ENCODE data around the gene GTPBP1.

GTPBP1 gene

GRCh38 chr22:38762551-38762983, 56.8 kb downstream of the GTPBP1 start:
- Histone ChIP-seq H3K27me3 (ENCODE audit: insufficient read depth, insufficient read length) (no peaks in the 10 kb centered on the region), H3K9ac (ENCODE audit: insufficient read length, low read depth) (no peak overlapping the region), H3K9me3 (ENCODE audit: insufficient read depth, low read length) (no peaks in the 10 kb centered on the region), H3K4me1 (ENCODE audit: insufficient read depth, insufficient read length) (peaks cover 17% of the 10 kb centered on the region), H3K36me3 (ENCODE audit: insufficient read depth, insufficient read length, low read length) (no peaks in the 10 kb centered on the region), H3K4me3 (ENCODE audit: insufficient read length, low read depth) (no peak overlapping the region)
- no peak for DNase-seq (ENCODE audit: low read depth, low spot score)
- TF ChIP-seq ZNF274 (IDR thresholded peaks at IDR 0.05; ENCODE audit: low read depth, low read length) (no peak), YY1 (IDR thresholded peaks at IDR 0.05; ENCODE audit: insufficient read depth, insufficient read length) (no peak), SUZ12 (IDR thresholded peaks at IDR 0.05; ENCODE audit: extremely low read depth, insufficient read depth, insufficient read length) (no peak)

- Histone ChIP-seq H3K4me1 (ENCODE audit: insufficient read depth, insufficient read length) (peaks cover 8% of the 10 kb centered on the region), H3K36me3 (ENCODE audit: insufficient read depth, insufficient read length, low read length) (no peaks in the 10 kb centered on the region), H3K9ac (ENCODE audit: insufficient read length, low read depth) (peak overlapping the region; percentile 8), H3K4me3 (ENCODE audit: insufficient read length, low read depth) (no peak overlapping the region), H3K27me3 (ENCODE audit: insufficient read depth, insufficient read length) (no peaks in the 10 kb centered on the region), H3K9me3 (ENCODE audit: insufficient read depth, low read length) (no peaks in the 10 kb centered on the region)
- DNase-seq (ENCODE audit: low read depth, low spot score): peak; percentile 22
- TF ChIP-seq YY1 (IDR thresholded peaks at IDR 0.05; ENCODE audit: insufficient read depth, insufficient read length) (no peak), SUZ12 (IDR thresholded peaks at IDR 0.05; ENCODE audit: extremely low read depth, insufficient read depth, insufficient read length) (no peak), ZNF274 (IDR thresholded peaks at IDR 0.05; ENCODE audit: low read depth, low read length) (no peak)
Measured at GRCh38 chr22:38766076-38766777, 60.5 kb downstream of the GTPBP1 start.

- H3K27me3 ChIP-seq (ENCODE audit: insufficient read depth, insufficient read length): no peaks in the 10 kb centered on the region
- H3K4me1 ChIP-seq (ENCODE audit: insufficient read depth, insufficient read length): peaks cover 8% of the 10 kb centered on the region
- no peak overlapping the region for H3K4me3 ChIP-seq (ENCODE audit: insufficient read length, low read depth)
- TF ChIP-seq YY1 (IDR thresholded peaks at IDR 0.05; ENCODE audit: insufficient read depth, insufficient read length): no peak
- no peak for TF ChIP-seq ZNF274 (IDR thresholded peaks at IDR 0.05; ENCODE audit: low read depth, low read length)
- H3K9ac ChIP-seq (ENCODE audit: insufficient read length, low read depth): no peak overlapping the region
- no peaks in the 10 kb centered on the region for H3K36me3 ChIP-seq (ENCODE audit: insufficient read depth, insufficient read length, low read length)
- H3K9me3 ChIP-seq (ENCODE audit: insufficient read depth, low read length): no peaks in the 10 kb centered on the region
- no peak for DNase-seq (ENCODE audit: low read depth, low spot score)
Measured at GRCh38 chr22:38767313-38767712, 61.6 kb downstream of the GTPBP1 start.

- no peak for DNase-seq (ENCODE audit: low read depth, low spot score)
- no peak overlapping the region for H3K9ac ChIP-seq (ENCODE audit: insufficient read length, low read depth)
Measured at GRCh38 chr22:38768036-38768435, 62.3 kb downstream of the GTPBP1 start.

GRCh38 chr22:38770257-38770949, 64.7 kb downstream of the GTPBP1 start:
- Histone ChIP-seq H3K27me3 (ENCODE audit: insufficient read depth, insufficient read length) (no peaks in the 10 kb centered on the region), H3K4me1 (ENCODE audit: insufficient read depth, insufficient read length) (peaks cover 12% of the 10 kb centered on the region), H3K4me3 (ENCODE audit: insufficient read length, low read depth) (no peak overlapping the region), H3K9ac (ENCODE audit: insufficient read length, low read depth) (no peak overlapping the region), H3K9me3 (ENCODE audit: insufficient read depth, low read length) (no peaks in the 10 kb centered on the region), H3K36me3 (ENCODE audit: insufficient read depth, insufficient read length, low read length) (no peaks in the 10 kb centered on the region)
- DNase-seq (ENCODE audit: low read depth, low spot score): no peak
- TF ChIP-seq ZNF274 (IDR thresholded peaks at IDR 0.05; ENCODE audit: low read depth, low read length): no peak
- TF ChIP-seq YY1 (IDR thresholded peaks at IDR 0.05; ENCODE audit: insufficient read depth, insufficient read length): no peak
- TF ChIP-seq SUZ12 (IDR thresholded peaks at IDR 0.05; ENCODE audit: extremely low read depth, insufficient read depth, insufficient read length): no peak

More at GRCh38 chr22:38768036-38768435, 62.3 kb downstream of the GTPBP1 start:
- H3K36me3 ChIP-seq (ENCODE audit: insufficient read depth, insufficient read length, low read length): no peaks in the 10 kb centered on the region
- peaks cover 8% of the 10 kb centered on the region for H3K4me1 ChIP-seq (ENCODE audit: insufficient read depth, insufficient read length)
- no peaks in the 10 kb centered on the region for H3K9me3 ChIP-seq (ENCODE audit: insufficient read depth, low read length)
- no peak overlapping the region for H3K4me3 ChIP-seq (ENCODE audit: insufficient read length, low read depth)
- TF ChIP-seq ZNF274 (IDR thresholded peaks at IDR 0.05; ENCODE audit: low read depth, low read length) (no peak), YY1 (IDR thresholded peaks at IDR 0.05; ENCODE audit: insufficient read depth, insufficient read length) (no peak), SUZ12 (IDR thresholded peaks at IDR 0.05; ENCODE audit: extremely low read depth, insufficient read depth, insufficient read length) (no peak)
- no peaks in the 10 kb centered on the region for H3K27me3 ChIP-seq (ENCODE audit: insufficient read depth, insufficient read length)

GRCh38 chr22:38772623-38772873, 66.8 kb downstream of the GTPBP1 start:
- TF ChIP-seq YY1 (IDR thresholded peaks at IDR 0.05; ENCODE audit: insufficient read depth, insufficient read length): no peak
- no peak for TF ChIP-seq SUZ12 (IDR thresholded peaks at IDR 0.05; ENCODE audit: extremely low read depth, insufficient read depth, insufficient read length)
- TF ChIP-seq ZNF274 (IDR thresholded peaks at IDR 0.05; ENCODE audit: low read depth, low read length): no peak
- no peaks in the 10 kb centered on the region for H3K27me3 ChIP-seq (ENCODE audit: insufficient read depth, insufficient read length)
- H3K36me3 ChIP-seq (ENCODE audit: insufficient read depth, insufficient read length, low read length): no peaks in the 10 kb centered on the region
- no peaks in the 10 kb centered on the region for H3K9me3 ChIP-seq (ENCODE audit: insufficient read depth, low read length)
- no peak overlapping the region for H3K9ac ChIP-seq (ENCODE audit: insufficient read length, low read depth)
- DNase-seq (ENCODE audit: low read depth, low spot score): no peak
- peaks cover 13% of the 10 kb centered on the region for H3K4me1 ChIP-seq (ENCODE audit: insufficient read depth, insufficient read length)
- no peak overlapping the region for H3K4me3 ChIP-seq (ENCODE audit: insufficient read length, low read depth)

GRCh38 chr22:38773363-38773946, 67.7 kb downstream of the GTPBP1 start:
- no peaks in the 10 kb centered on the region for H3K27me3 ChIP-seq (ENCODE audit: insufficient read depth, insufficient read length)
- TF ChIP-seq ZNF274 (IDR thresholded peaks at IDR 0.05; ENCODE audit: low read depth, low read length): no peak
- no peak for TF ChIP-seq YY1 (IDR thresholded peaks at IDR 0.05; ENCODE audit: insufficient read depth, insufficient read length)
- TF ChIP-seq SUZ12 (IDR thresholded peaks at IDR 0.05; ENCODE audit: extremely low read depth, insufficient read depth, insufficient read length): no peak
- H3K9ac ChIP-seq (ENCODE audit: insufficient read length, low read depth): no peak overlapping the region
- H3K4me1 ChIP-seq (ENCODE audit: insufficient read depth, insufficient read length): peaks cover 13% of the 10 kb centered on the region
- DNase-seq (ENCODE audit: low read depth, low spot score): no peak
- H3K4me3 ChIP-seq (ENCODE audit: insufficient read length, low read depth): no peak overlapping the region
- no peaks in the 10 kb centered on the region for H3K9me3 ChIP-seq (ENCODE audit: insufficient read depth, low read length)
- H3K36me3 ChIP-seq (ENCODE audit: insufficient read depth, insufficient read length, low read length): no peaks in the 10 kb centered on the region
